GM12878 (cell line): ENCODE data around the gene ZNF200. TPM values are rescaled to one million over a fixed set of nuclear protein-coding genes. Genes with fewer than 3 reads are reported as not detected.

Experiments used
- BMI1 ChIP-seq: fragments of 450-650 bp; IDR thresholded peaks from 2 replicates; pipeline ENCODE4 v1.6.1; 2016; ENCODE audit warnings: mild to moderate bottlenecking, moderate library complexity, borderline replicate concordance
- EGR1 ChIP-seq, 2 experiments: IDR thresholded peaks; 1 replicate in 1 of 2; 2 replicates in 1 of 2; pipeline ENCODE4 v1.6.1; 2011 to 2012; ENCODE audit warnings: low read depth in 2 of 2, low read length in 2 of 2, borderline replicate concordance in 1 of 2, mild to moderate bottlenecking in 1 of 2, moderate library complexity in 1 of 2
- NR2C2 ChIP-seq: IDR thresholded peaks from 2 replicates; pipeline ENCODE4 v1.6.1; 2011; ENCODE audit warnings: borderline replicate concordance, low read depth; ENCODE audit not compliant: control insufficient read depth, insufficient read length
- RAD21 ChIP-seq: IDR thresholded peaks from 2 replicates; pipeline ENCODE4 v1.6.1; 2011; ENCODE audit warnings: mild to moderate bottlenecking, low read depth, low read length, moderate library complexity; ENCODE audit not compliant: insufficient read depth
- SIX5 ChIP-seq: IDR thresholded peaks from 2 replicates; pipeline ENCODE4 v1.6.1; 2011; ENCODE audit warnings: mild to moderate bottlenecking, low read depth, low read length, moderate library complexity; ENCODE audit not compliant: severe bottlenecking
- SUPT20H ChIP-seq: IDR thresholded peaks from 2 replicates; pipeline ENCODE4 v1.6.1; 2011; ENCODE audit warnings: low read depth, mild to moderate bottlenecking, low read length, moderate library complexity, borderline replicate concordance; ENCODE audit not compliant: control insufficient read depth
- ZNF24 ChIP-seq: fragments of 450-650 bp; IDR thresholded peaks from 2 replicates; pipeline ENCODE4 v1.6.1; 2017; ENCODE audit warnings: antibody characterized with exemption, mild to moderate bottlenecking
- ZNF274 ChIP-seq: IDR thresholded peaks from one replicate; pipeline ENCODE4 v1.8.0; 2011; ENCODE audit not compliant: insufficient read length, insufficient read depth
- polyA plus RNA-seq, 11 experiments: library from polyadenylated mRNA; depleted of rRNA in 4 of 11; unstranded in 6 of 11; stranded (reverse) in 5 of 11; fragments of >200 nt; fragmentation: Nextera tagmentation in 4 of 11; fragmentation: Illumina TruSeq in 1 of 11; extraction: Ambion mirVana in 4 of 11; extraction: Trizol in 1 of 11; gene quantifications; 1 replicate in 1 of 11; 2 replicates in 10 of 11; pipeline versions ENCODE4 v1.2.1 to v1.2.3, GENCODE V29; 2011 to 2016; ENCODE audit warnings: inconsistent platforms in 2 of 11, missing spikeins in 2 of 11, low read depth in 1 of 11
- total RNA-seq, 4 experiments: library from RNA; depleted of rRNA in 3 of 4; stranded (reverse); fragments of >200 nt in 3 of 4; fragmentation: Illumina TruSeq in 1 of 4; extraction: Trizol in 1 of 4; gene quantifications; 2 replicates each; pipeline versions ENCODE4 v1.2.1 to v1.2.3, GENCODE V29; 2013 to 2021
- TF ChIP-seq, protein P1 (sequence below): fragments of 450-650 bp; IDR thresholded peaks from 2 replicates; pipeline ENCODE4 v1.6.1; 2017; ENCODE audit warnings: mild to moderate bottlenecking, moderate library complexity
- TF ChIP-seq, protein P2 (sequence below): IDR thresholded peaks from 2 replicates; pipeline ENCODE4 v1.6.1; 2012; ENCODE audit warnings: mild to moderate bottlenecking, low read depth, low read length
- TF ChIP-seq, protein P3 (sequence below): fragments of 450-650 bp; IDR thresholded peaks from 2 replicates; pipeline ENCODE4 v1.6.1; 2016; ENCODE audit warnings: mild to moderate bottlenecking

Gene ZNF200
- total and polyA plus RNA-seq, 10 of the 15 experiments (the other 5 are each of a cell fraction or from before 2014, with no cell fraction given): 4.0 to 13.9 (median 9.6) TPM

DNA sequence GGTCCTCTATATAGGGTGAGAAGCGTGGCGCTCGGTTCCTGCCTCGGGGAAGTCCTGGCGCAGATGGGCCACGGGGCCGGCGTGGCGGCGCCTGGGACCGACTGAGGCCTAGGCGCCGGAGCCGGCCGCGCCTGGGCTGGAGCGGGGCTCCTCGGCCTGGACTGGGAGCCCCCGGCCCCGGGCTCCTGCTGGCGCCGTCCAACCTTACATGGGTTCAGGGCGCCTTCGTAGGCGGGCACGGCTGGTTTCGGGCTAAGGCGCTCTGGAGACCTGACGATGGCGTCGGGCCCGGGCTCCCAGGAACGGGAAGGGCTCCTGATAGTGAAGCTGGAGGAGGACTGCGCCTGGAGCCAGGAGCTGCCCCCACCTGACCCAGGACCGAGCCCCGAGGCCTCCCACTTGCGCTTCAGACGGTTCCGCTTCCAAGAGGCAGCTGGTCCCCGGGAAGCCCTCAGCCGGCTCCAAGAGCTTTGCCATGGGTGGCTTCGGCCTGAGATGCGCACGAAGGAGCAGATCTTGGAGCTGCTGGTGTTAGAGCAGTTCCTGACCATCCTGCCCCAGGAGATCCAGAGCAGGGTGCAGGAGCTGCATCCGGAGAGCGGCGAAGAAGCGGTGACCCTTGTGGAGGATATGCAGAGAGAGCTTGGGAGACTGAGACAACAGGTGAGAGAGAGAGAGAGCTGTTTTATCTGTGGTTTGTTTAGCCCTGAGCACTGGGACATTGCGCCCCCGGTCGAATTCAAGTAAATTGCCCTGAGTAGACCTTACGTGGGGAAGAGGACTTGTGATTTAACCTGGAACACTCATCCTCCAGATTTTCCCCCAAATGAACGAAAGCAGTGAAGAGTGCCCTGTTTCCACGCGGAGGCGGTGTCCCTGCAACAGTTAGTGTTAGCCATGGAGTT, 48.8 kb upstream of the ZNF200 start (continued):
- TF ChIP-seq, protein P1, sequence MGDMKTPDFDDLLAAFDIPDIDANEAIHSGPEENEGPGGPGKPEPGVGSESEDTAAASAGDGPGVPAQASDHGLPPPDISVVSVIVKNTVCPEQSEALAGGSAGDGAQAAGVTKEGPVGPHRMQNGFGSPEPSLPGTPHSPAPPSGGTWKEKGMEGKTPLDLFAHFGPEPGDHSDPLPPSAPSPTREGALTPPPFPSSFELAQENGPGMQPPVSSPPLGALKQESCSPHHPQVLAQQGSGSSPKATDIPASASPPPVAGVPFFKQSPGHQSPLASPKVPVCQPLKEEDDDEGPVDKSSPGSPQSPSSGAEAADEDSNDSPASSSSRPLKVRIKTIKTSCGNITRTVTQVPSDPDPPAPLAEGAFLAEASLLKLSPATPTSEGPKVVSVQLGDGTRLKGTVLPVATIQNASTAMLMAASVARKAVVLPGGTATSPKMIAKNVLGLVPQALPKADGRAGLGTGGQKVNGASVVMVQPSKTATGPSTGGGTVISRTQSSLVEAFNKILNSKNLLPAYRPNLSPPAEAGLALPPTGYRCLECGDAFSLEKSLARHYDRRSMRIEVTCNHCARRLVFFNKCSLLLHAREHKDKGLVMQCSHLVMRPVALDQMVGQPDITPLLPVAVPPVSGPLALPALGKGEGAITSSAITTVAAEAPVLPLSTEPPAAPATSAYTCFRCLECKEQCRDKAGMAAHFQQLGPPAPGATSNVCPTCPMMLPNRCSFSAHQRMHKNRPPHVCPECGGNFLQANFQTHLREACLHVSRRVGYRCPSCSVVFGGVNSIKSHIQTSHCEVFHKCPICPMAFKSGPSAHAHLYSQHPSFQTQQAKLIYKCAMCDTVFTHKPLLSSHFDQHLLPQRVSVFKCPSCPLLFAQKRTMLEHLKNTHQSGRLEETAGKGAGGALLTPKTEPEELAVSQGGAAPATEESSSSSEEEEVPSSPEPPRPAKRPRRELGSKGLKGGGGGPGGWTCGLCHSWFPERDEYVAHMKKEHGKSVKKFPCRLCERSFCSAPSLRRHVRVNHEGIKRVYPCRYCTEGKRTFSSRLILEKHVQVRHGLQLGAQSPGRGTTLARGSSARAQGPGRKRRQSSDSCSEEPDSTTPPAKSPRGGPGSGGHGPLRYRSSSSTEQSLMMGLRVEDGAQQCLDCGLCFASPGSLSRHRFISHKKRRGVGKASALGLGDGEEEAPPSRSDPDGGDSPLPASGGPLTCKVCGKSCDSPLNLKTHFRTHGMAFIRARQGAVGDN: peak; percentile 24; the same call in 1 of the 2 replicates
- TF ChIP-seq NR2C2 (no peak), BMI1 (no peak), RAD21 (no peak), EGR1 (IDR thresholded peaks at IDR 0.05; ENCODE audit: borderline replicate concordance in 1 of 2, low read depth in 2 of 2, low read length in 2 of 2) (peak in 1 of 2 experiments; percentile 43; a peak in 1 of 3 replicates), ZNF24 (0 out of 2 replicates have a peak, but pooled peaks have one; percentile 33), SUPT20H (no peak), SIX5 (no peak), ZNF274 (no peak)
- TF ChIP-seq, protein P2, sequence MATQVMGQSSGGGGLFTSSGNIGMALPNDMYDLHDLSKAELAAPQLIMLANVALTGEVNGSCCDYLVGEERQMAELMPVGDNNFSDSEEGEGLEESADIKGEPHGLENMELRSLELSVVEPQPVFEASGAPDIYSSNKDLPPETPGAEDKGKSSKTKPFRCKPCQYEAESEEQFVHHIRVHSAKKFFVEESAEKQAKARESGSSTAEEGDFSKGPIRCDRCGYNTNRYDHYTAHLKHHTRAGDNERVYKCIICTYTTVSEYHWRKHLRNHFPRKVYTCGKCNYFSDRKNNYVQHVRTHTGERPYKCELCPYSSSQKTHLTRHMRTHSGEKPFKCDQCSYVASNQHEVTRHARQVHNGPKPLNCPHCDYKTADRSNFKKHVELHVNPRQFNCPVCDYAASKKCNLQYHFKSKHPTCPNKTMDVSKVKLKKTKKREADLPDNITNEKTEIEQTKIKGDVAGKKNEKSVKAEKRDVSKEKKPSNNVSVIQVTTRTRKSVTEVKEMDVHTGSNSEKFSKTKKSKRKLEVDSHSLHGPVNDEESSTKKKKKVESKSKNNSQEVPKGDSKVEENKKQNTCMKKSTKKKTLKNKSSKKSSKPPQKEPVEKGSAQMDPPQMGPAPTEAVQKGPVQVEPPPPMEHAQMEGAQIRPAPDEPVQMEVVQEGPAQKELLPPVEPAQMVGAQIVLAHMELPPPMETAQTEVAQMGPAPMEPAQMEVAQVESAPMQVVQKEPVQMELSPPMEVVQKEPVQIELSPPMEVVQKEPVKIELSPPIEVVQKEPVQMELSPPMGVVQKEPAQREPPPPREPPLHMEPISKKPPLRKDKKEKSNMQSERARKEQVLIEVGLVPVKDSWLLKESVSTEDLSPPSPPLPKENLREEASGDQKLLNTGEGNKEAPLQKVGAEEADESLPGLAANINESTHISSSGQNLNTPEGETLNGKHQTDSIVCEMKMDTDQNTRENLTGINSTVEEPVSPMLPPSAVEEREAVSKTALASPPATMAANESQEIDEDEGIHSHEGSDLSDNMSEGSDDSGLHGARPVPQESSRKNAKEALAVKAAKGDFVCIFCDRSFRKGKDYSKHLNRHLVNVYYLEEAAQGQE: 0 out of 2 replicates have a peak, but pooled peaks have one; percentile 53
- TF ChIP-seq, protein P3, sequence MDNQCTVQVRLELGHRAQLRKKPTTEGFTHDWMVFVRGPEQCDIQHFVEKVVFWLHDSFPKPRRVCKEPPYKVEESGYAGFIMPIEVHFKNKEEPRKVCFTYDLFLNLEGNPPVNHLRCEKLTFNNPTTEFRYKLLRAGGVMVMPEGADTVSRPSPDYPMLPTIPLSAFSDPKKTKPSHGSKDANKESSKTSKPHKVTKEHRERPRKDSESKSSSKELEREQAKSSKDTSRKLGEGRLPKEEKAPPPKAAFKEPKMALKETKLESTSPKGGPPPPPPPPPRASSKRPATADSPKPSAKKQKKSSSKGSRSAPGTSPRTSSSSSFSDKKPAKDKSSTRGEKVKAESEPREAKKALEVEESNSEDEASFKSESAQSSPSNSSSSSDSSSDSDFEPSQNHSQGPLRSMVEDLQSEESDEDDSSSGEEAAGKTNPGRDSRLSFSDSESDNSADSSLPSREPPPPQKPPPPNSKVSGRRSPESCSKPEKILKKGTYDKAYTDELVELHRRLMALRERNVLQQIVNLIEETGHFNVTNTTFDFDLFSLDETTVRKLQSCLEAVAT: peak; percentile 45; the same call in 1 of the 2 replicates
